GM18505 (cell line): Measurements from ENCODE around the gene ACTRT2.

Source experiments
- ATAC-seq: cut with Tn5 transposase; IDR thresholded peaks from one replicate; pipeline ENCODE4 v1.9.1; 2021; ENCODE audit not compliant: unreplicated experiment
- POLR2A ChIP-seq: IDR thresholded peaks from 4 replicates; pipeline ENCODE4 v1.6.1; 2011; ENCODE audit warnings: borderline replicate concordance; ENCODE audit not compliant: insufficient read depth, insufficient read length; ENCODE audit errors: extremely low read depth

The ACTRT2 gene

GRCh38 chr1:3001471-3002348 is 19.6 kb upstream of the ACTRT2 start:
- no peak for ATAC-seq
- TF ChIP-seq POLR2A, result no peak

GRCh38 chr1:3002349-3003038 is 18.8 kb upstream of the ACTRT2 start:
- ATAC-seq, result no peak
- no peak for TF ChIP-seq POLR2A

- no peak for TF ChIP-seq POLR2A
- no peak for ATAC-seq
Measured at GRCh38 chr1:3003039-3003940, 18.0 kb upstream of the ACTRT2 start.

GRCh38 chr1:3003941-3004270 is 17.4 kb upstream of the ACTRT2 start:
- TF ChIP-seq POLR2A, result no peak
- no peak for ATAC-seq

- ATAC-seq, result no peak
- TF ChIP-seq POLR2A, result no peak
Measured at GRCh38 chr1:3004285-3005205, 16.7 kb upstream of the ACTRT2 start.

GRCh38 chr1:3005771-3006170 is 15.5 kb upstream of the ACTRT2 start:
- TF ChIP-seq POLR2A, result no peak
- no peak for ATAC-seq

GRCh38 chr1:3007298-3008147 is 13.7 kb upstream of the ACTRT2 start:
- no peak for ATAC-seq

GRCh38 chr1:3009021-3009420 is 12.2 kb upstream of the ACTRT2 start:
- no peak for ATAC-seq
- no peak for TF ChIP-seq POLR2A

More at GRCh38 chr1:3007298-3008147, 13.7 kb upstream of the ACTRT2 start:
- TF ChIP-seq POLR2A, result no peak

- TF ChIP-seq POLR2A, result no peak
- no peak for ATAC-seq
Measured at GRCh38 chr1:3009556-3009955, 11.7 kb upstream of the ACTRT2 start.

- no peak for ATAC-seq
- no peak for TF ChIP-seq POLR2A
Measured at GRCh38 chr1:3011127-3011526, 10.1 kb upstream of the ACTRT2 start.

GRCh38 chr1:3011631-3012455 is 9.4 kb upstream of the ACTRT2 start:
- no peak for TF ChIP-seq POLR2A
- ATAC-seq, result no peak
